ENCODE results near the gene MEIS2.

MEIS2 gene

GRCh38 chr15:37103475-37104423, 3.4 kb upstream of the MEIS2 start:
- ATAC-seq (ENCODE audit: low read depth) (no peak), DNase-seq (ENCODE audit: low spot score) (no peak)
- no peaks in the 10 kb centered on the region for H3K9me3 ChIP-seq (ENCODE audit: severe bottlenecking)
- H3K27ac ChIP-seq (ENCODE audit: poor library complexity, severe bottlenecking) = no peak overlapping the region
- peaks cover 95% of the 10 kb centered on the region for H3K27me3 ChIP-seq (ENCODE audit: insufficient read depth, poor library complexity, severe bottlenecking)
- TF ChIP-seq, protein P1, sequence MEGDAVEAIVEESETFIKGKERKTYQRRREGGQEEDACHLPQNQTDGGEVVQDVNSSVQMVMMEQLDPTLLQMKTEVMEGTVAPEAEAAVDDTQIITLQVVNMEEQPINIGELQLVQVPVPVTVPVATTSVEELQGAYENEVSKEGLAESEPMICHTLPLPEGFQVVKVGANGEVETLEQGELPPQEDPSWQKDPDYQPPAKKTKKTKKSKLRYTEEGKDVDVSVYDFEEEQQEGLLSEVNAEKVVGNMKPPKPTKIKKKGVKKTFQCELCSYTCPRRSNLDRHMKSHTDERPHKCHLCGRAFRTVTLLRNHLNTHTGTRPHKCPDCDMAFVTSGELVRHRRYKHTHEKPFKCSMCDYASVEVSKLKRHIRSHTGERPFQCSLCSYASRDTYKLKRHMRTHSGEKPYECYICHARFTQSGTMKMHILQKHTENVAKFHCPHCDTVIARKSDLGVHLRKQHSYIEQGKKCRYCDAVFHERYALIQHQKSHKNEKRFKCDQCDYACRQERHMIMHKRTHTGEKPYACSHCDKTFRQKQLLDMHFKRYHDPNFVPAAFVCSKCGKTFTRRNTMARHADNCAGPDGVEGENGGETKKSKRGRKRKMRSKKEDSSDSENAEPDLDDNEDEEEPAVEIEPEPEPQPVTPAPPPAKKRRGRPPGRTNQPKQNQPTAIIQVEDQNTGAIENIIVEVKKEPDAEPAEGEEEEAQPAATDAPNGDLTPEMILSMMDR (IDR thresholded peaks at IDR 0.05; ENCODE audit: poor library complexity, severe bottlenecking) = no peak
- peaks cover 3% of the 10 kb centered on the region for H3K4me1 ChIP-seq (ENCODE audit: insufficient read depth, poor library complexity, severe bottlenecking)
- H3K4me3 ChIP-seq (ENCODE audit: severe bottlenecking) = no peak overlapping the region
- no peaks in the 10 kb centered on the region for H3K36me3 ChIP-seq (ENCODE audit: low read depth)

DNA sequence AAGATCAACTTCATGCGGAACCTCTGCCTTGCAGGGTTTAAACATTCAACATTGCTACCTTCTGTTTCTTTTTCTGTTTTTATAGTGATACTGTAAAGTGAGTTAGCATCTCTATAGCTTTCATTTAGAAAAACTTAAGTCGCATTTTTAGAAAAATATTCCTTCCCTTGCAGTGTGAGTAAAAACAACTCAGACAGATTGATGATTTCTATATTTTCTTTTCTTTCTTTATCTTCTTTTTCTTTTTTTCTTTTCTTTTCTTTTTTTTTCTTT, 2.8 kb upstream of the MEIS2 start:
- H3K27me3 ChIP-seq (ENCODE audit: insufficient read depth, poor library complexity, severe bottlenecking) = peaks cover 95% of the 10 kb centered on the region
- TF ChIP-seq, protein P1 (IDR thresholded peaks at IDR 0.05; ENCODE audit: poor library complexity, severe bottlenecking) = no peak
- no peak for ATAC-seq (ENCODE audit: low read depth)

DNA sequence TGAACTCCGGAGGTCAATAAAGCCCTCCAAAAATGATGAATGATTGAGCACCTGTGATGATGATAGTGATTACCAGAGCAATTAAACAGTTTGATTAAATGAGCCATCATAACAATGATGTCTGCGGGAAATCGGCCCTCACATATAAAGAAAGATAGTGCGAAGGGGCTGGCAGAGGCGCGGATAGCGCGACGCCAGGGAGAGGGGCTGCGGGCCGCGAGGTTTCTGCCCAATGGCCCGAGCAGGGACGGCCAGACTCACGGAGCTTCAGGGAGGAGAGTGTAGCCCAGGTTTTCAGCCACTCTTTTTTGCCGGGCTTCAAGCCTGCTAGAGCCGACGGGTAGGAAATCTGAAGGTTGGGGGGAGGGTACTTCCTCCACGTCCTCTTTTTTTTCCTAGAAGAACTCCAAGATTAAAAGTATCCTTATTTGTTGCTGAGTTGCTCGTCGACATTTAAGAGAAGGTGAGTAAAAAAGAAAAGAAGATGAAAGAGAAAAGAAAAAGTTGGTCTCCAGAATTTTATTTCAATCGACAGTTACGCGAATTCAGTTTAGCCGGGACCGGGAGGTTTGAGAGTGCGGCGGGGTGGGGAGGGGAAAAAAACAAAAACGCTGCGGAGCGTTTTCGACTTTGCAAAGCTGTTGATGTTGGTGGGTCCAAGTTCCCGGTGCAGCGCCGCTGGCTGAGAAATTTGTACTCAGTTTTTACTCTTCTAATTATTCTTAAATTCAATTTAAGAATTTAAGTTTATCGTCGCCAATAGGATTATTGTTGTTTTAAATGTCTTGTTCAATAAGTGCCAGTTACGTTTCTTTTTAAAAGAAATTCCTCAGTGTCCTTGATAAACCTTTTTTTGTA, 2.2 kb upstream of the MEIS2 start:
- DNase-seq (ENCODE audit: low spot score) (no peak), ATAC-seq (ENCODE audit: low read depth) (no peak)
- no peak overlapping the region for H3K4me3 ChIP-seq (ENCODE audit: severe bottlenecking)
- no peak overlapping the region for H3K27ac ChIP-seq (ENCODE audit: poor library complexity, severe bottlenecking)
- TF ChIP-seq, protein P1 (IDR thresholded peaks at IDR 0.05; ENCODE audit: poor library complexity, severe bottlenecking) = no peak
- H3K27me3 ChIP-seq (ENCODE audit: insufficient read depth, poor library complexity, severe bottlenecking) = peaks cover 95% of the 10 kb centered on the region
- no peaks in the 10 kb centered on the region for H3K36me3 ChIP-seq (ENCODE audit: low read depth)
- H3K4me1 ChIP-seq (ENCODE audit: insufficient read depth, poor library complexity, severe bottlenecking) = peaks cover 3% of the 10 kb centered on the region
- no peaks in the 10 kb centered on the region for H3K9me3 ChIP-seq (ENCODE audit: severe bottlenecking)

More for the DNA sequence above, 2.8 kb upstream of the MEIS2 start:
- no peak overlapping the region for H3K27ac ChIP-seq (ENCODE audit: poor library complexity, severe bottlenecking)
- DNase-seq (ENCODE audit: low spot score) = no peak
- no peak overlapping the region for H3K4me3 ChIP-seq (ENCODE audit: severe bottlenecking)
- H3K9me3 ChIP-seq (ENCODE audit: severe bottlenecking) = no peaks in the 10 kb centered on the region
- peaks cover 3% of the 10 kb centered on the region for H3K4me1 ChIP-seq (ENCODE audit: insufficient read depth, poor library complexity, severe bottlenecking)
- H3K36me3 ChIP-seq (ENCODE audit: low read depth) = no peaks in the 10 kb centered on the region

DNA sequence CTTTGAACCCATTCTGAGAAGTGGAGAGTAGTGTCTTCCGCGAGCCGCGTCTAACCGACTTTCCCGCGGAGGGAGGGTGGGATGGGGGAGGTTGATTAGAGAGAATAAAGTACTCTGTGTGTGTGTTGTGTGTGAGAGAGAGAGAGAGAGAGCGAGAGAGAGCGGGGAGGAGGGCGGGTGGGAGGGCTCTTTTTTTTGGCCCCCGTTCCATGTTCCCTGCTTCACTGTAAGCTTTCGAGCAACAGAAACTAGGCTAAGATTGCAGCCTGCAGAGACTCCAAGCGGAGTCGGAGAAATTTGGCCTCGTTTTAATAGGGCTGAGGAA, 1.6 kb upstream of the MEIS2 start:
- peaks cover 3% of the 10 kb centered on the region for H3K4me1 ChIP-seq (ENCODE audit: insufficient read depth, poor library complexity, severe bottlenecking)
- H3K9me3 ChIP-seq (ENCODE audit: severe bottlenecking) = no peaks in the 10 kb centered on the region
- no peaks in the 10 kb centered on the region for H3K36me3 ChIP-seq (ENCODE audit: low read depth)
- DNase-seq (ENCODE audit: low spot score) (no peak), ATAC-seq (ENCODE audit: low read depth) (no peak)
- TF ChIP-seq, protein P1 (IDR thresholded peaks at IDR 0.05; ENCODE audit: poor library complexity, severe bottlenecking) = no peak
- peak overlapping the region; percentile 65 for H3K4me3 ChIP-seq (ENCODE audit: severe bottlenecking)
- H3K27ac ChIP-seq (ENCODE audit: poor library complexity, severe bottlenecking) = no peak overlapping the region
- H3K27me3 ChIP-seq (ENCODE audit: insufficient read depth, poor library complexity, severe bottlenecking) = peaks cover 96% of the 10 kb centered on the region

GRCh38 chr15:37100966-37101215, 542 bp upstream of the MEIS2 start:
- H3K4me3 ChIP-seq (ENCODE audit: severe bottlenecking) = peak overlapping the region; percentile 65
- ATAC-seq (ENCODE audit: low read depth) = peak; percentile 3
- TF ChIP-seq, protein P1 (IDR thresholded peaks at IDR 0.05; ENCODE audit: poor library complexity, severe bottlenecking) = no peak
- peaks cover 6% of the 10 kb centered on the region for H3K4me1 ChIP-seq (ENCODE audit: insufficient read depth, poor library complexity, severe bottlenecking)
- H3K9me3 ChIP-seq (ENCODE audit: severe bottlenecking) = no peaks in the 10 kb centered on the region
- H3K27me3 ChIP-seq (ENCODE audit: insufficient read depth, poor library complexity, severe bottlenecking) = peaks cover 97% of the 10 kb centered on the region
- H3K36me3 ChIP-seq (ENCODE audit: low read depth) = no peaks in the 10 kb centered on the region
- no peak for DNase-seq (ENCODE audit: low spot score)
- H3K27ac ChIP-seq (ENCODE audit: poor library complexity, severe bottlenecking) = peak overlapping the region; percentile 52

All from RWPE2 (cell line).